Esophagus mucosa (tissue), 1 donor: ENCODE measurements around the gene CHCHD4. TPM values are rescaled to one million over a fixed set of nuclear protein-coding genes. Genes with fewer than 3 reads are reported as not detected.

Experiments
- total RNA-seq: library from RNA; stranded (reverse); gene quantifications from one replicate; pipeline ENCODE4 v1.2.4, GENCODE V29; 2023
- donor health status: DM: yes; HTN: yes; CAD: no.

Gene CHCHD4
- total RNA-seq, 1 donor from 2014 or later = 13.0 TPM

Other genes with a start within 250 kb of the CHCHD4 start
- 0.16 TPM for gene WNT7A, start 244.8 kb downstream of the CHCHD4 start, total RNA-seq
- 55.7 TPM for gene TMEM43, start 182 bp upstream of the CHCHD4 start, total RNA-seq
- gene XPC, start 53.7 kb upstream of the CHCHD4 start, total RNA-seq = 13.4 TPM
- gene LSM3, start 53.9 kb upstream of the CHCHD4 start, total RNA-seq = 10.3 TPM